ENCODE measurements around the gene COL24A1. TPM values are rescaled to one million over a fixed set of nuclear protein-coding genes. Genes with fewer than 3 reads are reported as not detected.
A peak's percentile ranks its signal among the peaks of the same experiment; 100 is the strongest.

Gene COL24A1
- total RNA-seq, 1 experiment from 2014 or later: not detected

DNA sequence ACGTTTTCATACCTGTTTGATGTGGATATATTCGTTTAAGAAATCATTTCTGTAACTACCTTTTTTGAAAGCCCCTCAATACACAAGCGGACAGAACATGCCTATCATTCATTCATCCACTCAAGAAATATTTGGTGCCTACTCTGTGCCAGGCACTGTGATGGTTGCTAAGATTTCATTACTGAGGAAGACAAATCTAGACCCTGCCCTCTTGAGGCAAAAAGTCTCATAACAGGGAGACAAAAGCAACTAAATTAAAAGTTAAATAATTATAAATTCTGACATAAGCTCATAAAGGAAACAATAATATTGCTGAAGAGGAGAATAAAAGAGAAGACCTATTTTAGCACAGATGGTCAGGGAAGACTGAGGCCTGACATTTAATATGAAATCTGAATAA lies 244.8 kb downstream of the COL24A1 start:
- no TSS peak for BruUV-seq (replicated peaks)
- H3K27me3 Mint-ChIP-seq (ENCODE audit: insufficient read depth, unreplicated experiment): peaks cover 21% of the 10 kb centered on the region
- H3K4me1 Mint-ChIP-seq (ENCODE audit: insufficient read depth, unreplicated experiment): no peaks in the 10 kb centered on the region
- POLR2A ChIA-PET: interaction anchor here (0.7 to 0.8 kb wide), 2 partner anchors 8 to 204 kb away, joined by 3 read pairs; no protein-coding TSS in a partner anchor
- CTCF ChIA-PET: interaction anchor here (0.6 to 1.3 kb wide), 9 partner anchors 8 to 600 kb away, joined by 3 to 6 read pairs (median 3); no protein-coding TSS in a partner anchor
- no peaks in the 10 kb centered on the region for H3K9me3 Mint-ChIP-seq (ENCODE audit: unreplicated experiment)
- H3K4me3 Mint-ChIP-seq (ENCODE audit: unreplicated experiment): no peak overlapping the region
- intact Hi-C loops (cut with micrococcal nuclease): no loop called here
- TF ChIP-seq, protein P1, sequence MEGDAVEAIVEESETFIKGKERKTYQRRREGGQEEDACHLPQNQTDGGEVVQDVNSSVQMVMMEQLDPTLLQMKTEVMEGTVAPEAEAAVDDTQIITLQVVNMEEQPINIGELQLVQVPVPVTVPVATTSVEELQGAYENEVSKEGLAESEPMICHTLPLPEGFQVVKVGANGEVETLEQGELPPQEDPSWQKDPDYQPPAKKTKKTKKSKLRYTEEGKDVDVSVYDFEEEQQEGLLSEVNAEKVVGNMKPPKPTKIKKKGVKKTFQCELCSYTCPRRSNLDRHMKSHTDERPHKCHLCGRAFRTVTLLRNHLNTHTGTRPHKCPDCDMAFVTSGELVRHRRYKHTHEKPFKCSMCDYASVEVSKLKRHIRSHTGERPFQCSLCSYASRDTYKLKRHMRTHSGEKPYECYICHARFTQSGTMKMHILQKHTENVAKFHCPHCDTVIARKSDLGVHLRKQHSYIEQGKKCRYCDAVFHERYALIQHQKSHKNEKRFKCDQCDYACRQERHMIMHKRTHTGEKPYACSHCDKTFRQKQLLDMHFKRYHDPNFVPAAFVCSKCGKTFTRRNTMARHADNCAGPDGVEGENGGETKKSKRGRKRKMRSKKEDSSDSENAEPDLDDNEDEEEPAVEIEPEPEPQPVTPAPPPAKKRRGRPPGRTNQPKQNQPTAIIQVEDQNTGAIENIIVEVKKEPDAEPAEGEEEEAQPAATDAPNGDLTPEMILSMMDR (IDR thresholded peaks at IDR 0.05; ENCODE audit: unreplicated experiment): peak; percentile 45
- no peaks in the 10 kb centered on the region for H3K36me3 Mint-ChIP-seq (ENCODE audit: insufficient read depth, unreplicated experiment)
- no peak overlapping the region for H3K27ac Mint-ChIP-seq (ENCODE audit: low read depth, unreplicated experiment)
- peak; percentile 36 for DNase-seq (ENCODE audit: unreplicated experiment)

DNA sequence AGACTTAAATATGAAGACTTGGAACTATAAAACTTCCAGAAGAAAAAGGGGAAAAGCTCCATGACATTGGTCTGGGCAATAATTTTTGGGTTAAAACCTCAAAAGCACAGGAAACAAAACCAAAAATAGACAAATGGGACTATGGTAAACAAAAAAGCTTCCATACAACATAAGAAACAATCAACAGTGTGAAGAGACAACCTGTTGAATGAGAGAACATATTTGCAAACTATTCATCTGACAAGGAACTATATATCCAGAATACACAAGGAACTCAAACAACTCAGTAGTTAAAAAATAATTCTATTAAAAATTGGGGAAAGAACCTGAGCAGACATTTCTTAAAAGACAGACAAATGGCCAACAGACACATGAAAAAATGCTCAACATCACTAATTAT lies 255.7 kb downstream of the COL24A1 start:
- intact Hi-C loops (cut with micrococcal nuclease): no loop called here
- Mint-ChIP-seq H3K4me1 (ENCODE audit: insufficient read depth, unreplicated experiment) (no peaks in the 10 kb centered on the region), H3K27me3 (ENCODE audit: insufficient read depth, unreplicated experiment) (peaks cover 16% of the 10 kb centered on the region), H3K36me3 (ENCODE audit: insufficient read depth, unreplicated experiment) (no peaks in the 10 kb centered on the region), H3K9me3 (ENCODE audit: unreplicated experiment) (peaks cover 5% of the 10 kb centered on the region), H3K4me3 (ENCODE audit: unreplicated experiment) (no peak overlapping the region), H3K27ac (ENCODE audit: low read depth, unreplicated experiment) (no peak overlapping the region)
- BruUV-seq (replicated peaks): no TSS peak
- CTCF ChIA-PET: interaction anchor here (0.8 kb wide), 1 partner anchor 64 kb away, joined by 4 read pairs; no protein-coding TSS in a partner anchor
- no peak for DNase-seq (ENCODE audit: unreplicated experiment)
- TF ChIP-seq, protein P1 (IDR thresholded peaks at IDR 0.05; ENCODE audit: unreplicated experiment): no peak
- POLR2A ChIA-PET: no interaction called here

DNA sequence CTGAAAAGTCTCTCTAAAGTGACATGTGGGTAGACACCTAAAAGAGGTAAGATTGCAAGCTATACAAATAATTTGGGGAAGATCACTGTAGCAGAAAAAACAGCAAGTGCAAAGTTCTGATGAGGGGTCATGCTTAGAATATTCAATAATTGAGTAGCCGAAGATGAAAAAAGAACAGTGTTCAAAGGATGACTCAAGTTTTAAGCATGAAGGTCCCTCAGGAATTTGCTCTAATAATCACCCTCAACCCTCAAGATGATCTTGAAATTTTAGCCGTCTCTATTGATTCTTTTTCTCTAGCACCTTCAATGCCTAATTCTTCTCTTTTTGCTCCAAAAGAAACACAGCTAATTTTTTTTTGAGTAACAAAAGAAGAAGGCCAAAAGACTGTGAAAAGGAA lies 257.7 kb downstream of the COL24A1 start:
- no peak for DNase-seq (ENCODE audit: unreplicated experiment)
- Mint-ChIP-seq H3K27me3 (ENCODE audit: insufficient read depth, unreplicated experiment) (no peaks in the 10 kb centered on the region), H3K4me3 (ENCODE audit: unreplicated experiment) (no peak overlapping the region), H3K4me1 (ENCODE audit: insufficient read depth, unreplicated experiment) (no peaks in the 10 kb centered on the region), H3K36me3 (ENCODE audit: insufficient read depth, unreplicated experiment) (no peaks in the 10 kb centered on the region), H3K27ac (ENCODE audit: low read depth, unreplicated experiment) (no peak overlapping the region), H3K9me3 (ENCODE audit: unreplicated experiment) (peaks cover 5% of the 10 kb centered on the region)
- TF ChIP-seq, protein P1 (IDR thresholded peaks at IDR 0.05; ENCODE audit: unreplicated experiment): no peak
- intact Hi-C loops (cut with micrococcal nuclease): no loop called here
- BruUV-seq (replicated peaks): no TSS peak
- POLR2A ChIA-PET: no interaction called here
- CTCF ChIA-PET: interaction anchor here (0.8 to 1.6 kb wide), 4 partner anchors 7 to 13 kb away, joined by 3 to 5 read pairs (median 4); no protein-coding TSS in a partner anchor

DNA sequence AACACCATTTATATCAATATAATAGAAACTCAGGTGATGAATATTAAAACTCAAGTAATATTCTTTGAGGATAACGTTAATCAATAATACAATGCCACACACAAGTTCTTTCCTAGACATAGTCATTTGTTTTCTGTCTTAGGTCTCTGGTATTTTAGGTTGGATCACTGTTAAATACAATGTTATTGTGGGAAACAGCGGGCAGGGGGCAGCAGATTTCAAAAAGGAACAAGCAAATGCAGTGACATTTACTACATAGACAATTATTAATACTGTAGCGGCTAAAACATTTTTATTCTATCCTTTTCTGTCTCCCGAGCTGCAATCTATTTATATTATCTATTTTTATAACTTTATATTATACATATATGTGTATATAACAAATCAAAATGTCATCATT lies 261.9 kb downstream of the COL24A1 start:
- CTCF ChIA-PET: interaction anchor here (0.7 to 3.1 kb wide), 7 partner anchors 10 to 186 kb away, joined by 3 to 21 read pairs (median 3); partner anchors contain the start of gene ZNHIT6
- Mint-ChIP-seq H3K27ac (ENCODE audit: low read depth, unreplicated experiment) (no peak overlapping the region), H3K27me3 (ENCODE audit: insufficient read depth, unreplicated experiment) (no peaks in the 10 kb centered on the region), H3K4me1 (ENCODE audit: insufficient read depth, unreplicated experiment) (no peaks in the 10 kb centered on the region), H3K9me3 (ENCODE audit: unreplicated experiment) (peaks cover 5% of the 10 kb centered on the region), H3K4me3 (ENCODE audit: unreplicated experiment) (no peak overlapping the region), H3K36me3 (ENCODE audit: insufficient read depth, unreplicated experiment) (no peaks in the 10 kb centered on the region)
- DNase-seq (ENCODE audit: unreplicated experiment): peak; percentile 57
- TF ChIP-seq, protein P1 (IDR thresholded peaks at IDR 0.05; ENCODE audit: unreplicated experiment): peak; percentile 44
- intact Hi-C loops (cut with micrococcal nuclease): no loop called here
- POLR2A ChIA-PET: no interaction called here
- BruUV-seq (replicated peaks): no TSS peak

All from MCF 10A (cell line).